ENCODE results near the gene POGLUT2.

DNA sequence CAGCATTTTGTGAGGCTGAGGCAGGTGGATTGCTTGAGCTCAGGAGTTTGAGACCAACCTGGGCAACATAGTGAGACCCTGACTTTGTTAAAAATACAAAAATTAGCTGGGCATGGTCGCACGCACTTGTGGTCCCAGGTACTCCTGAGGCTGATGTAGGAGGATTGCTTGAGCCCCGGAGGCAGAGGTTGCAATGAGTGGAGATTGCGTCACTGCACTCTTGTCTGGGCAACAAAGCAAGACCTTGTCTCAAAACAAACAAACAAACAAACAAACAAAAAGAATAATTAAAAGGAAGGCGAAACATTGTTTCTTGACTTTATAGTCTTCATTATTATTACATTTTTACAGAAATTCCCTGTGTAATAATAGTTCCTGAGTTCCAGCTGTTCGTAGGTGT lies 16.0 kb upstream of the POGLUT2 start:
- no peak for TF ChIP-seq POLR2A (IDR thresholded peaks at IDR 0.05)
- TF ChIP-seq, protein P1, sequence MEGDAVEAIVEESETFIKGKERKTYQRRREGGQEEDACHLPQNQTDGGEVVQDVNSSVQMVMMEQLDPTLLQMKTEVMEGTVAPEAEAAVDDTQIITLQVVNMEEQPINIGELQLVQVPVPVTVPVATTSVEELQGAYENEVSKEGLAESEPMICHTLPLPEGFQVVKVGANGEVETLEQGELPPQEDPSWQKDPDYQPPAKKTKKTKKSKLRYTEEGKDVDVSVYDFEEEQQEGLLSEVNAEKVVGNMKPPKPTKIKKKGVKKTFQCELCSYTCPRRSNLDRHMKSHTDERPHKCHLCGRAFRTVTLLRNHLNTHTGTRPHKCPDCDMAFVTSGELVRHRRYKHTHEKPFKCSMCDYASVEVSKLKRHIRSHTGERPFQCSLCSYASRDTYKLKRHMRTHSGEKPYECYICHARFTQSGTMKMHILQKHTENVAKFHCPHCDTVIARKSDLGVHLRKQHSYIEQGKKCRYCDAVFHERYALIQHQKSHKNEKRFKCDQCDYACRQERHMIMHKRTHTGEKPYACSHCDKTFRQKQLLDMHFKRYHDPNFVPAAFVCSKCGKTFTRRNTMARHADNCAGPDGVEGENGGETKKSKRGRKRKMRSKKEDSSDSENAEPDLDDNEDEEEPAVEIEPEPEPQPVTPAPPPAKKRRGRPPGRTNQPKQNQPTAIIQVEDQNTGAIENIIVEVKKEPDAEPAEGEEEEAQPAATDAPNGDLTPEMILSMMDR (IDR thresholded peaks at IDR 0.05): no peak
